Aorta (tissue), 5 donors: ENCODE data around the gene ESR2. TPM values are rescaled to one million over a fixed set of nuclear protein-coding genes. Genes with fewer than 3 reads are reported as not detected.
"Not testable (repeated sequence)": the region's sequence is repeated elsewhere in the genome, so short reads cannot be mapped to it uniquely, and the experiment has no call there.

Experiments
- ATAC-seq: fragments of 200-7000 bp; cut with Tn5 transposase; one replicate; pipeline ENCODE4 v1.9.1; 2022; ENCODE audit warnings: moderate library complexity; ENCODE audit not compliant: low FRiP score
- DNase-seq, 2 donors: peaks; one replicate each; pipeline ENCODE4 v3.0.0-alpha.2; 2020
- H3K27ac ChIP-seq, 2 donors: one replicate each; pipeline ENCODE4 v1.5.1; 2013; ENCODE audit warnings: low read length in 2 of 2, mild to moderate bottlenecking in 2 of 2, moderate library complexity in 2 of 2, control low read depth in 1 of 2, inconsistent platforms in 1 of 2, low read depth in 1 of 2
- H3K27me3 ChIP-seq, 2 donors: one replicate each; pipeline ENCODE4 v1.6.1; 2013; ENCODE audit warnings: control low read depth in 1 of 2, low read length in 1 of 2, mild to moderate bottlenecking in 1 of 2, moderate library complexity in 1 of 2; ENCODE audit not compliant: insufficient read depth in 2 of 2, control insufficient read depth in 1 of 2
- H3K36me3 ChIP-seq, 2 donors: one replicate each; pipeline ENCODE4 v1.6.1; 2013; ENCODE audit warnings: control low read depth in 1 of 2, low read length in 1 of 2, mild to moderate bottlenecking in 1 of 2; ENCODE audit not compliant: insufficient read depth in 2 of 2, control insufficient read depth in 1 of 2
- H3K4me1 ChIP-seq, 2 donors: one replicate each; pipeline ENCODE4 v1.6.1; 2013; ENCODE audit warnings: low read length in 2 of 2, control low read depth in 1 of 2, mild to moderate bottlenecking in 1 of 2, moderate library complexity in 1 of 2; ENCODE audit not compliant: insufficient read depth in 2 of 2, control insufficient read depth in 1 of 2
- H3K4me3 ChIP-seq, 2 donors: one replicate each; pipeline ENCODE4 v1.5.1; 2013; ENCODE audit warnings: low read length in 2 of 2, control low read depth in 1 of 2, mild to moderate bottlenecking in 1 of 2
- H3K9me3 ChIP-seq: one replicate; pipeline ENCODE4 v1.6.1; 2013; ENCODE audit warnings: mild to moderate bottlenecking, low read length; ENCODE audit not compliant: control insufficient read depth
- WGBS, 2 donors: extraction: QIAGEN DNeasy Blood & Tissue Kit; methylation state at CpG; one replicate each; pipeline ENCODE4 v1.1.7; 2013; 5-methylcytosine and 5-hydroxymethylcytosine counted together
- intact Hi-C, 2 donors: fragments of 100-400 bp; cut with DNase I; formaldehyde crosslinking; loops; one replicate each; pipeline versions ENCODE4 v1.14.2 to v1.15.0; 2022
- microRNA-seq, 2 donors: library from miRNA; unstranded; fragments of <30 nt; microRNA quantifications; one replicate each; pipeline ENCODE4 v1.2.0, GENCODE V29; 2020
- polyA plus RNA-seq, 2 donors: library from polyadenylated mRNA; stranded (reverse); fragments of 200-250 nt; gene quantifications; one replicate each; pipeline ENCODE4 v1.2.3, GENCODE V29; 2013
- total RNA-seq, 2 donors: library from RNA; stranded (reverse); fragmentation: NEBNext Ultra II Directional; extraction: Animal tissue kit (Norgen Biotek cat#: 25700); gene quantifications; one replicate each; pipeline ENCODE4 v1.2.1, GENCODE V29; 2021
- donor health status: healthy with polysubstance abuse.
- donor health status: Bipolar disorder and iron deficiency.
- donor health status: DM: no; HTN: no; CAD: no.
- donor health status: DM: no; HTN: no; CAD: no.
- donor health status: DM: yes; HTN: yes; CAD: no.

The ESR2 gene
- total and polyA plus RNA-seq, 4 donors: 0.10 to 0.27 TPM; not detected in 2

GRCh38 chr14:64038841-64039542 lies 255.2 kb downstream of the ESR2 start:
- intact Hi-C loops: loop anchor here in 1 of 2 donors (5.0 kb wide), 1 partner anchor 78 kb away; no protein-coding TSS in a partner anchor
- DNase-seq (no peak), ATAC-seq (no peak)
- no peaks in the 10 kb centered on the region for H3K27me3 ChIP-seq
- peaks cover 0 to 3% of the 10 kb centered on the region in 2 donors for H3K4me1 ChIP-seq
- no peaks in the 10 kb centered on the region for H3K9me3 ChIP-seq
- H3K27ac ChIP-seq: no peak overlapping the region
- WGBS, 2 donors: 82 to 85% methylated on average over 4 of the region's 5 CpGs
- peaks cover 0 to 2% of the 10 kb centered on the region in 2 donors for H3K36me3 ChIP-seq
- no peak overlapping the region for H3K4me3 ChIP-seq

GRCh38 chr14:64037869-64038745 lies 256.1 kb downstream of the ESR2 start:
- DNase-seq, ATAC-seq, H3K27ac ChIP-seq, H3K4me3 ChIP-seq, H3K36me3 ChIP-seq, H3K27me3 ChIP-seq, H3K9me3 ChIP-seq, H3K4me1 ChIP-seq: not testable (repeated sequence)
- WGBS, 2 donors: 97 to 98% methylated on average over 40 to 66 of the region's 66 CpGs
- intact Hi-C loops: loop anchor here in 1 of 2 donors (5.0 kb wide), 1 partner anchor 79 kb away; no protein-coding TSS in a partner anchor

GRCh38 chr14:64035143-64035542 lies 259.0 kb downstream of the ESR2 start:
- no peak overlapping the region for H3K4me3 ChIP-seq
- H3K9me3 ChIP-seq: no peaks in the 10 kb centered on the region
- DNase-seq: no peak
- intact Hi-C loops: loop anchor here in 1 of 2 donors (5.0 kb wide), 1 partner anchor 82 kb away; no protein-coding TSS in a partner anchor
- WGBS, 2 donors: 6 to 9% methylated on average over 1 of the region's 1 CpG
- no peaks in the 10 kb centered on the region for H3K27me3 ChIP-seq
- peaks cover 0 to 3% of the 10 kb centered on the region in 2 donors for H3K4me1 ChIP-seq
- peaks cover 0 to 2% of the 10 kb centered on the region in 2 donors for H3K36me3 ChIP-seq
- no peak overlapping the region for H3K27ac ChIP-seq
- peak; percentile 50 for ATAC-seq

Small RNAs within 50 kb of the gene (microRNA-seq; reads per million reads assigned to microRNA genes)
- gene MIR548H1: 0 reads per million in 2 donors

Other genes starting within 250 kb of the ESR2 start
- 10 to 100 TPM; 39.4 to 44.6 TPM for gene MTHFD1, start 94.0 kb upstream of the ESR2 start, total RNA-seq
- gene MTHFD1, start 94.0 kb upstream of the ESR2 start, polyA plus RNA-seq: 10 to 100 TPM; 12.0 to 28.9 TPM
- 1 to 10 TPM; 2.8 to 2.9 TPM for gene AKAP5, start 171.1 kb upstream of the ESR2 start, total RNA-seq
- gene AKAP5, start 171.1 kb upstream of the ESR2 start, polyA plus RNA-seq: 1 to 10 TPM; 1.1 to 1.4 TPM
- gene ZBTB25, start 209.5 kb upstream of the ESR2 start, total RNA-seq: 10 to 100 TPM; 17.2 to 25.4 TPM
- gene ZBTB25, start 209.5 kb upstream of the ESR2 start, polyA plus RNA-seq: 1 to 10 TPM in 1 of 2 donors, under 1 TPM in 1; 0.38 to 7.2 TPM
- gene ZBTB1, start 210.4 kb upstream of the ESR2 start, total RNA-seq: 10 to 100 TPM; 33.8 to 63.8 TPM
- 10 to 100 TPM; 14.0 to 20.9 TPM for gene ZBTB1, start 210.4 kb upstream of the ESR2 start, polyA plus RNA-seq
- gene HSPA2, start 246.4 kb upstream of the ESR2 start, total RNA-seq: 10 to 100 TPM; 28.9 to 41.4 TPM
- 10 to 100 TPM in 1 of 2 donors, 1 to 10 TPM in 1; 6.6 to 17.0 TPM for gene HSPA2, start 246.4 kb upstream of the ESR2 start, polyA plus RNA-seq